HepG2 (cell line): ENCODE results near the gene FOXP3. TPM values are rescaled to one million over a fixed set of nuclear protein-coding genes. Genes with fewer than 3 reads are reported as not detected.
A peak's percentile ranks its signal among the peaks of the same experiment; 100 is the strongest.
"Not testable (repeated sequence)": the region's sequence is repeated elsewhere in the genome, so short reads cannot be mapped to it uniquely, and the experiment has no call there.

Experiments used
- ATAC-seq: fragments of 200-7000 bp; cut with Tn5 transposase; 3 replicates; pipeline ENCODE4 v1.9.1; 2020; ENCODE audit warnings: mild to moderate bottlenecking, moderate library complexity
- BruUV-seq: library from RNA; stranded (reverse); fragments of 400-500 nt; replicated peaks from 2 replicates; lab custom pipeline; 2021; lab: Mats Ljungman, UMichigan
- CTCF ChIA-PET: fragments of 300-600 bp; formaldehyde crosslinking; extraction: SDS; loops from one replicate; lab custom pipeline; 2021; ENCODE audit warnings: low total read pairs, inconsistent platforms, low intra/inter-chr PET ratio; lab: Yijun Ruan, JAX
- POLR2A ChIA-PET: fragments of 350-600 bp; sonication (Branson Sonifier 250); formaldehyde crosslinking; loops from one replicate; lab custom pipeline; 2020; ENCODE audit warnings: antibody characterized with exemption, inconsistent platforms; lab: Yijun Ruan, JAX
- DNase-seq: peaks from one replicate; pipeline ENCODE4 v3.0.0-alpha.2; 2015; ENCODE audit warnings: low spot score
- FAIRE-seq: peaks from 3 replicates; lab custom pipeline; 2011; peaks lifted over from hg19 to GRCh38; lab: Jason Lieb, UNC
- H2AFZ ChIP-seq: one replicate; pipeline ENCODE4 v1.6.1; 2011; ENCODE audit warnings: low read length, inconsistent platforms
- H3K27ac ChIP-seq: fragments of 300-600 bp; 3 replicates; pipeline ENCODE4 v1.8.0; 2011; ENCODE audit warnings: mixed run types, mild to moderate bottlenecking, mixed read lengths, low read length, inconsistent platforms; ENCODE audit not compliant: insufficient read depth; ENCODE audit errors: extremely low read length
- H3K27me3 ChIP-seq, 2 experiments: fragments of 200-600 bp in 1 of 2; 2 replicates in 1 of 2; 3 replicates in 1 of 2; pipeline versions ENCODE4 v1.6.0 to v1.8.0; 2011; ENCODE audit warnings: low read length in 2 of 2, mild to moderate bottlenecking in 2 of 2, moderate library complexity in 2 of 2, inconsistent platforms in 1 of 2; ENCODE audit not compliant: insufficient read depth in 2 of 2, control insufficient read depth in 1 of 2
- H3K36me3 ChIP-seq, 2 experiments: fragments of 200-600 bp in 1 of 2; replicated peaks in 1 of 2; 2 replicates in 1 of 2; 3 replicates in 1 of 2; pipeline versions ENCODE4 v1.5.1 to v1.8.0; 2011; ENCODE audit warnings: low read length in 2 of 2, inconsistent platforms in 1 of 2; ENCODE audit not compliant: insufficient read depth in 2 of 2, control insufficient read depth in 1 of 2
- H3K4me1 ChIP-seq: 2 replicates; pipeline ENCODE4 v1.5.1; 2012; ENCODE audit warnings: low read length, inconsistent platforms; ENCODE audit not compliant: insufficient read depth
- H3K4me2 ChIP-seq: 2 replicates; pipeline ENCODE4 v1.6.0; 2011; ENCODE audit warnings: low read depth, low read length, inconsistent platforms
- H3K4me3 ChIP-seq, 3 experiments: fragments of 200-600 bp in 1 of 3; sonication (generic), shearing (Covaris generic) in 1 of 3; replicated peaks in 1 of 3; 2 replicates each; pipeline ENCODE4 v1.5.1; 2011 to 2016; ENCODE audit warnings: low read length in 3 of 3, inconsistent platforms in 2 of 3, low read depth in 2 of 3, mild to moderate bottlenecking in 2 of 3, control low read depth in 1 of 3, mixed read lengths in 1 of 3; ENCODE audit not compliant: insufficient read depth in 1 of 3
- H3K79me2 ChIP-seq: one replicate; pipeline ENCODE4 v1.6.1; 2011; ENCODE audit warnings: low read length, inconsistent platforms; ENCODE audit not compliant: insufficient read depth
- H3K9ac ChIP-seq: 2 replicates; pipeline ENCODE4 v1.6.0; 2011; ENCODE audit warnings: mild to moderate bottlenecking, low read depth, low read length, inconsistent platforms; ENCODE audit not compliant: insufficient read depth
- H3K9me3 ChIP-seq: 2 replicates; pipeline ENCODE4 v1.5.1; 2012; ENCODE audit warnings: mild to moderate bottlenecking, low read length
- H4K20me1 ChIP-seq: 2 replicates; pipeline ENCODE4 v1.6.0; 2011; ENCODE audit warnings: inconsistent platforms, mild to moderate bottlenecking, low read length, moderate library complexity; ENCODE audit not compliant: insufficient read depth
- MIER2 ChIP-seq: IDR thresholded peaks from 2 replicates; pipeline ENCODE4 v1.6.1; 2016; ENCODE audit warnings: missing biosample characterization, missing genetic modification reagents
- WGBS: methylation state at CpG from one replicate; pipeline ENCODE4 v1.1.6; 2017; ENCODE audit warnings: low lambda C conversion rate; 5-methylcytosine and 5-hydroxymethylcytosine counted together
- in situ Hi-C: cut with HindIII; loops from 2 replicates; pipeline ENCODE4 v1.10.0; 2017; ENCODE audit warnings: low pct_unique_long_range_greater_than_20kb; ENCODE audit not compliant: extremely low pct_ligation_motif_present
- intact Hi-C: fragments of 100-400 bp; cut with micrococcal nuclease; formaldehyde crosslinking; loops from one replicate; pipeline ENCODE4 v1.10.0; 2022; ENCODE audit not compliant: unreplicated experiment
- polyA plus RNA-seq, 8 experiments: library from polyadenylated mRNA; depleted of rRNA in 3 of 8; stranded (reverse) in 7 of 8; unstranded in 1 of 8; fragments of >200 nt; fragmentation: Illumina TruSeq in 4 of 8; extraction: Trizol in 4 of 8; gene quantifications; 2 replicates each; pipeline versions ENCODE4 v1.2.1 to v1.2.3, GENCODE V29; 2011 to 2016; ENCODE audit warnings: low read depth in 4 of 8, missing spikeins in 1 of 8, mixed read lengths in 1 of 8; ENCODE audit not compliant: insufficient read depth in 1 of 8
- total RNA-seq, 5 experiments: library from RNA; depleted of rRNA; stranded (reverse); fragments of >200 nt; fragmentation: Illumina TruSeq; extraction: Trizol; gene quantifications; 2 replicates each; pipeline ENCODE4 v1.2.3, GENCODE V29; 2016; ENCODE audit warnings: low read depth in 1 of 5

FOXP3 gene
- total and polyA plus RNA-seq, 2 of the 13 experiments (the other 11 are each of a cell fraction or from before 2014, with no cell fraction given) = 0.04 TPM; not detected in 1

DNA sequence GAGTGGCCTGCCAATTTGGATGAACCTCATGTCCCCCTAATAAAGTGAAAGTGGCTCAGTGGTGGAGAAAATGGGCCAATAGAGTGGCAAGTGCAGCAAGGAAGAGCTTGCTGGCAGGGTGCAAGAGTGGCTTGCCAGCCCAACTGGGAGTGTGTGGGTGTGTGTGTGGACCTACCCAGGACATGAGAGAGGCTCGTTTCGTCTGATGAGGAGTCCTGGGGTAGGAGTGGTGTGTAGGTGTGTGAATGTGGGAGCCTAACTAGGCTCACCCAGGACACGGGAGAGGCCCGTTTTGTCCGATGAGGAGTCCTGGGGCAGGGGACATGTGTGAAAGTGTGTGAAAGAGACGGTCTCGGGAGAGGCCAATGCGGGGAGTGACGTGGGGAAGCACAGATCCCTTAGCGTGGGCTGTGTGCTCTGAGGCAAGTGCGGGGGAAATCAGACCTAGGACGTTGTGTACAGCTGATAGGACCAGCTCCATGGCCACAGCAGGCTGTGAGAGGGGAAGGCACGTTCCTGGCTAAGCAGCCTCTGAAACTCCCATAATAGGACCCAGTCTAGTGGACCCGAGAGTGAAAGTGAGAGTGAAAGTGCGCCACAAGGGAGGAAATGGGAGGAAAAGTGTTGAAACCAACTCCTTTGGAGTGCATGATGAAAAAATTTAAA lies 44.2 kb upstream of the FOXP3 start:
- no peaks in the 10 kb centered on the region for H3K79me2 ChIP-seq
- peak; percentile 21 for FAIRE-seq
- H3K4me3 ChIP-seq = peak overlapping the region; percentile 7 to 33 (median 28); a peak in 4 of 6 replicates
- WGBS = 50% methylated on average over 15 of the region's 15 CpGs
- no peaks in the 10 kb centered on the region; a peak in 1 of 5 replicates for H3K27me3 ChIP-seq
- in situ Hi-C loops = no loop called here
- H3K4me1 ChIP-seq = no peaks in the 10 kb centered on the region
- intact Hi-C loops = no loop called here
- H4K20me1 ChIP-seq = no peaks in the 10 kb centered on the region
- H3K36me3 ChIP-seq = no peaks in the 10 kb centered on the region
- peak overlapping the region; percentile 60 for H3K4me2 ChIP-seq
- POLR2A ChIA-PET = no interaction called here
- H3K9me3 ChIP-seq = no peaks in the 10 kb centered on the region
- no peak for TF ChIP-seq MIER2 (CRISPR knock-in tag)
- TF ChIP-seq, all 625 proteins: peak for 0
- ATAC-seq = peak; percentile 53
- no peak for DNase-seq
- BruUV-seq = no TSS peak
- Histone ChIP-seq H3K27ac (no peak overlapping the region), H3K9ac (no peak overlapping the region), H2AFZ (no peak overlapping the region)
- CTCF ChIA-PET = no interaction called here

DNA sequence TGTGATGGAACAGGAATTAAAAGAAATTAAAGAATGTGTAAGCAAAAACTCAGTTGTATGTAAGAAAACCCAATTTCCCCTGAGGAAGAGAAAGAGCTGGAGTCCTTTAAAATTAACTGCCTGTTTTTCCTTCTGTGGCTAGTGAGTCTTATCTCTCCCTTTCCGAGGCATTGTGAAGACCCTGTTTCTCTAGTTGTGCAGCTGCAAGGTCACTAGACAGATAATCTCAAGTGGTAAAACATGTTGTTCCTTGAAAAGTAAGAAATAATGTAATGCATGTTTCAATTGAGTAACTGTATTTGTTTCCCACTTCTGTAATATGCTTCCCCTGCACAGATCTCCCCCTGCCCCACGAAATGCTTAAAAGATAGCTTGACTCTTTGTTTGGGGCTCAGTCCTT lies 43.3 kb upstream of the FOXP3 start:
- H3K4me3 ChIP-seq, POLR2A ChIA-PET, H3K27me3 ChIP-seq, H4K20me1 ChIP-seq, DNase-seq, H3K4me1 ChIP-seq, H3K36me3 ChIP-seq, CTCF ChIA-PET, H3K4me2 ChIP-seq, H3K27ac ChIP-seq, H3K9ac ChIP-seq, ATAC-seq, H2AFZ ChIP-seq, FAIRE-seq, BruUV-seq, intact Hi-C loops, H3K9me3 ChIP-seq, in situ Hi-C loops, H3K79me2 ChIP-seq: not testable (repeated sequence)
- 11% methylated on average over 1 of the region's 2 CpGs for WGBS
